K562 (cell line): Measurements from ENCODE around the gene ZKSCAN3. TPM values are rescaled to one million over a fixed set of nuclear protein-coding genes. Genes with fewer than 3 reads are reported as not detected.

ENCODE experiments used
- ATAC-seq: fragments of 200-7000 bp; cut with Tn5 transposase; 3 replicates; pipeline ENCODE4 v1.9.1; 2020; ENCODE audit warnings: moderate library complexity
- BruUV-seq: library from RNA; stranded (reverse); fragments of 400-500 nt; replicated peaks from 2 replicates; lab custom pipeline; 2021; lab: Mats Ljungman, UMichigan
- CTCF ChIA-PET: fragments of 300-600 bp; formaldehyde crosslinking; extraction: SDS; loops from one replicate; lab custom pipeline; 2021; ENCODE audit warnings: low intra/inter-chr PET ratio; lab: Yijun Ruan, JAX
- POLR2A ChIA-PET: fragments of 300-600, 350-650 bp; sonication (Branson Sonifier 250); formaldehyde crosslinking; extraction: SDS; loops from one replicate; lab custom pipeline; 2021; ENCODE audit warnings: antibody characterized with exemption, inconsistent platforms; lab: Yijun Ruan, JAX
- DNase-seq, 4 experiments: peaks; one replicate each; pipeline versions ENCODE4 v3.0.0 to v3.0.0-alpha.2; 2011 to 2018; ENCODE audit warnings: low spot score in 3 of 4, mixed read lengths in 3 of 4; ENCODE audit errors: extremely low read depth in 1 of 4
- FAIRE-seq: peaks from 2 replicates; lab custom pipeline; 2011; peaks lifted over from hg19 to GRCh38; lab: Jason Lieb, UNC
- H2AFZ ChIP-seq: 2 replicates; pipeline ENCODE4 v1.6.0; 2011; ENCODE audit warnings: low read depth, low read length, control low read depth, inconsistent platforms
- H3K27ac ChIP-seq: fragments of 200-600 bp; 3 replicates; pipeline ENCODE4 v1.8.0; 2011; ENCODE audit warnings: low read depth, mild to moderate bottlenecking, control low read depth, inconsistent platforms, low read length, moderate library complexity, mixed read lengths; ENCODE audit errors: extremely low read depth
- H3K27me3 ChIP-seq, 2 experiments: fragments of 300-600 bp in 1 of 2; 2 replicates in 1 of 2; 3 replicates in 1 of 2; pipeline versions ENCODE4 v1.6.0 to v1.8.0; 2011; ENCODE audit warnings: inconsistent platforms in 2 of 2, low read length in 2 of 2, mild to moderate bottlenecking in 1 of 2, mixed read lengths in 1 of 2, moderate library complexity in 1 of 2; ENCODE audit not compliant: control insufficient read depth in 2 of 2, insufficient read depth in 2 of 2
- H3K36me3 ChIP-seq: fragments of 300-600 bp; 3 replicates; pipeline ENCODE4 v1.8.0; 2011; ENCODE audit warnings: mild to moderate bottlenecking, low read length, inconsistent platforms; ENCODE audit not compliant: control insufficient read depth, insufficient read depth
- H3K4me1 ChIP-seq, 2 experiments: fragments of 200-600 bp in 1 of 2; replicated peaks in 1 of 2; 2 replicates in 1 of 2; 3 replicates in 1 of 2; pipeline versions ENCODE4 v1.5.1 to v1.8.0; 2011; ENCODE audit warnings: inconsistent platforms in 2 of 2, low read length in 2 of 2, mild to moderate bottlenecking in 1 of 2, mixed read lengths in 1 of 2, moderate library complexity in 1 of 2; ENCODE audit not compliant: control insufficient read depth in 2 of 2, insufficient read depth in 2 of 2
- H3K4me2 ChIP-seq: 2 replicates; pipeline ENCODE4 v1.6.1; 2011; ENCODE audit warnings: low read length, control low read depth, inconsistent platforms, mixed read lengths; ENCODE audit not compliant: insufficient read depth
- H3K4me3 ChIP-seq: fragments of 200-600 bp; sonication (generic), shearing (Covaris generic); 2 replicates; pipeline ENCODE4 v1.5.1; 2016; ENCODE audit warnings: control low read depth, inconsistent platforms
- H3K79me2 ChIP-seq: fragments of 200-600 bp; 3 replicates; pipeline ENCODE4 v1.8.0; 2011; ENCODE audit warnings: low read length, inconsistent platforms; ENCODE audit not compliant: control insufficient read depth, insufficient read depth
- H3K9ac ChIP-seq, 2 experiments: 2 replicates each; pipeline versions ENCODE4 v1.6.0 to v1.6.1; 2011; ENCODE audit warnings: low read depth in 2 of 2, low read length in 2 of 2, control low read depth in 1 of 2, inconsistent platforms in 1 of 2, mild to moderate bottlenecking in 1 of 2, mixed read lengths in 1 of 2; ENCODE audit not compliant: insufficient read depth in 1 of 2
- H3K9me1 ChIP-seq: one replicate; pipeline ENCODE4 v1.6.0; 2011; ENCODE audit warnings: inconsistent platforms, mild to moderate bottlenecking, low read length, moderate library complexity; ENCODE audit not compliant: control insufficient read depth, insufficient read depth
- H3K9me3 ChIP-seq: replicated peaks from 2 replicates; pipeline ENCODE4 v1.5.1; 2011; ENCODE audit warnings: low read depth, low read length, inconsistent platforms; ENCODE audit not compliant: control insufficient read depth, insufficient read depth
- H4K20me1 ChIP-seq: replicated peaks from 2 replicates; pipeline ENCODE4 v1.6.1; 2011; ENCODE audit warnings: low read length, inconsistent platforms, mixed read lengths; ENCODE audit not compliant: control insufficient read depth, insufficient read depth
- ATF1 ChIP-seq, 2 experiments: fragments of 450-650 bp in 1 of 2; IDR thresholded peaks; 2 replicates each; pipeline ENCODE4 v1.6.1; 2016; ENCODE audit warnings: missing compliant biosample characterization in 1 of 2, missing genetic modification characterization in 1 of 2
- CXXC5 ChIP-seq: fragments of 250-450 bp; sonication (Bioruptor Pico); IDR thresholded peaks from 2 replicates; pipeline ENCODE4 v1.8.0; 2022; ENCODE audit warnings: inconsistent platforms, mild to moderate bottlenecking, moderate library complexity
- MYBL2 ChIP-seq, 2 experiments: fragments of 450-650 bp in 1 of 2; sonication (generic) in 1 of 2; formaldehyde crosslinking in 1 of 2; IDR thresholded peaks; 2 replicates each; pipeline versions ENCODE4 v1.6.1 to v1.8.1; 2017 to 2022; ENCODE audit warnings: borderline replicate concordance in 1 of 2, inconsistent platforms in 1 of 2, low read depth in 1 of 2, mild to moderate bottlenecking in 1 of 2, missing genetic modification reagents in 1 of 2, moderate library complexity in 1 of 2
- RBM15 ChIP-seq: fragments of 200-400 bp; formaldehyde crosslinking; IDR thresholded peaks from 2 replicates; pipeline ENCODE4 v1.6.1; 2018; ENCODE audit warnings: mild to moderate bottlenecking, low read length, moderate library complexity; ENCODE audit not compliant: insufficient read depth
- WGBS: fragments of 100-300 bp; shearing (Covaris generic); methylation state at CpG from one replicate; pipeline ENCODE4 v1.1.6; 2016; ENCODE audit warnings: low coverage, mixed read lengths; ENCODE audit not compliant: insufficient coverage; ENCODE audit errors: missing lambda C conversion rate; 5-methylcytosine and 5-hydroxymethylcytosine counted together
- in situ Hi-C: fragments of 300-500 bp; cut with MboI; formaldehyde crosslinking; loops from 4 replicates; pipeline ENCODE4 v1.15.0; 2018; ENCODE audit warnings: inconsistent platforms, mixed read lengths
- intact Hi-C: fragments of 100-400 bp; cut with micrococcal nuclease; formaldehyde crosslinking; loops from 2 replicates; pipeline ENCODE4 v1.14.2; 2022
- polyA plus RNA-seq, 8 experiments: library from polyadenylated mRNA; depleted of rRNA in 4 of 8; stranded (reverse) in 5 of 8; unstranded in 3 of 8; fragments of >200 nt; fragmentation: Nextera tagmentation in 2 of 8; fragmentation: Illumina TruSeq in 1 of 8; extraction: Ambion mirVana in 2 of 8; extraction: Trizol in 1 of 8; gene quantifications; 2 replicates each; pipeline versions ENCODE4 v1.2.1 to v1.2.3, GENCODE V29; 2011 to 2014; ENCODE audit warnings: inconsistent platforms in 1 of 8, missing spikeins in 1 of 8
- total RNA-seq, 7 experiments: library from RNA; depleted of rRNA in 6 of 7; stranded (reverse); fragments of >200 nt in 6 of 7; fragmentation: Illumina TruSeq in 2 of 7; extraction: Trizol in 2 of 7; gene quantifications; 2 replicates each; pipeline versions ENCODE4 v1.2.1 to v1.2.3, GENCODE V29; 2011 to 2021; ENCODE audit warnings: low replicate concordance in 1 of 7
- TF ChIP-seq, protein P1 (sequence below), 2 experiments: fragments of 450-650 bp; IDR thresholded peaks; 2 replicates each; pipeline ENCODE4 v1.6.1; 2018; ENCODE audit warnings: mild to moderate bottlenecking in 2 of 2, low read depth in 1 of 2; ENCODE audit not compliant: partially characterized antibody in 2 of 2
- TF ChIP-seq, protein P2 (sequence below): fragments of 450-650 bp; IDR thresholded peaks from 2 replicates; pipeline ENCODE4 v1.6.1; 2017; ENCODE audit warnings: antibody characterized with exemption

Gene ZKSCAN3
- total and polyA plus RNA-seq, 9 of the 15 experiments (the other 6 are each of a cell fraction or from before 2014, with no cell fraction given): 3.0 to 12.4 (median 10.2) TPM

- Histone ChIP-seq H3K79me2 (no peaks in the 10 kb centered on the region), H3K4me3 (no peak overlapping the region), H3K36me3 (peaks cover 15% of the 10 kb centered on the region; the same call in 1 of the 3 replicates), H3K9ac (no peak overlapping the region), H3K27ac (no peak overlapping the region), H3K27me3 (no peaks in the 10 kb centered on the region), H3K4me2 (peak overlapping the region; percentile 49), H3K9me3 (no peaks in the 10 kb centered on the region), H2AFZ (peak overlapping the region; percentile 9; the same call in 1 of the 2 replicates), H3K9me1 (no peaks in the 10 kb centered on the region), H3K4me1 (peaks cover 3 to 14% of the 10 kb centered on the region in 2 experiments; a peak in 3 of 5 replicates), H4K20me1 (no peaks in the 10 kb centered on the region)
- FAIRE-seq: no peak
- POLR2A ChIA-PET: interaction anchor here (0.5 to 2.4 kb wide), 12 partner anchors 9 to 562 kb away, joined by 3 to 12 read pairs (median 4); partner anchors contain the start of gene ZSCAN31
- intact Hi-C loops: no loop called here
- peak in 2 of 4 experiments; percentile 34 to 58 for DNase-seq
- CTCF ChIA-PET: no interaction called here
- BruUV-seq: no TSS peak
- WGBS: 34% methylated on average over 9 of the region's 9 CpGs
- in situ Hi-C loops: no loop called here
- peak; percentile 71 for ATAC-seq
- no peak for TF ChIP-seq ATF1 (CRISPR knock-in tag; IDR thresholded peaks at IDR 0.05)
- peak; percentile 28; the same call in 1 of the 2 replicates for TF ChIP-seq ATF1 (tag; IDR thresholded peaks at IDR 0.05)
- no peak for TF ChIP-seq MYBL2 (IDR thresholded peaks at IDR 0.05; ENCODE audit: low read depth)
- no peak for TF ChIP-seq MYBL2 (CRISPR knock-in tag; IDR thresholded peaks at IDR 0.05; ENCODE audit: borderline replicate concordance)
- TF ChIP-seq CXXC5 (CRISPR knock-in tag): peak; percentile 42
- TF ChIP-seq, protein P1, sequence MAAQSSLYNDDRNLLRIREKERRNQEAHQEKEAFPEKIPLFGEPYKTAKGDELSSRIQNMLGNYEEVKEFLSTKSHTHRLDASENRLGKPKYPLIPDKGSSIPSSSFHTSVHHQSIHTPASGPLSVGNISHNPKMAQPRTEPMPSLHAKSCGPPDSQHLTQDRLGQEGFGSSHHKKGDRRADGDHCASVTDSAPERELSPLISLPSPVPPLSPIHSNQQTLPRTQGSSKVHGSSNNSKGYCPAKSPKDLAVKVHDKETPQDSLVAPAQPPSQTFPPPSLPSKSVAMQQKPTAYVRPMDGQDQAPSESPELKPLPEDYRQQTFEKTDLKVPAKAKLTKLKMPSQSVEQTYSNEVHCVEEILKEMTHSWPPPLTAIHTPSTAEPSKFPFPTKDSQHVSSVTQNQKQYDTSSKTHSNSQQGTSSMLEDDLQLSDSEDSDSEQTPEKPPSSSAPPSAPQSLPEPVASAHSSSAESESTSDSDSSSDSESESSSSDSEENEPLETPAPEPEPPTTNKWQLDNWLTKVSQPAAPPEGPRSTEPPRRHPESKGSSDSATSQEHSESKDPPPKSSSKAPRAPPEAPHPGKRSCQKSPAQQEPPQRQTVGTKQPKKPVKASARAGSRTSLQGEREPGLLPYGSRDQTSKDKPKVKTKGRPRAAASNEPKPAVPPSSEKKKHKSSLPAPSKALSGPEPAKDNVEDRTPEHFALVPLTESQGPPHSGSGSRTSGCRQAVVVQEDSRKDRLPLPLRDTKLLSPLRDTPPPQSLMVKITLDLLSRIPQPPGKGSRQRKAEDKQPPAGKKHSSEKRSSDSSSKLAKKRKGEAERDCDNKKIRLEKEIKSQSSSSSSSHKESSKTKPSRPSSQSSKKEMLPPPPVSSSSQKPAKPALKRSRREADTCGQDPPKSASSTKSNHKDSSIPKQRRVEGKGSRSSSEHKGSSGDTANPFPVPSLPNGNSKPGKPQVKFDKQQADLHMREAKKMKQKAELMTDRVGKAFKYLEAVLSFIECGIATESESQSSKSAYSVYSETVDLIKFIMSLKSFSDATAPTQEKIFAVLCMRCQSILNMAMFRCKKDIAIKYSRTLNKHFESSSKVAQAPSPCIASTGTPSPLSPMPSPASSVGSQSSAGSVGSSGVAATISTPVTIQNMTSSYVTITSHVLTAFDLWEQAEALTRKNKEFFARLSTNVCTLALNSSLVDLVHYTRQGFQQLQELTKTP (IDR thresholded peaks at IDR 0.05; ENCODE audit: low read depth in 1 of 2, partially characterized antibody in 2 of 2): peak in 1 of 2 experiments; percentile 24
- no peak for TF ChIP-seq RBM15
- TF ChIP-seq, protein P2, sequence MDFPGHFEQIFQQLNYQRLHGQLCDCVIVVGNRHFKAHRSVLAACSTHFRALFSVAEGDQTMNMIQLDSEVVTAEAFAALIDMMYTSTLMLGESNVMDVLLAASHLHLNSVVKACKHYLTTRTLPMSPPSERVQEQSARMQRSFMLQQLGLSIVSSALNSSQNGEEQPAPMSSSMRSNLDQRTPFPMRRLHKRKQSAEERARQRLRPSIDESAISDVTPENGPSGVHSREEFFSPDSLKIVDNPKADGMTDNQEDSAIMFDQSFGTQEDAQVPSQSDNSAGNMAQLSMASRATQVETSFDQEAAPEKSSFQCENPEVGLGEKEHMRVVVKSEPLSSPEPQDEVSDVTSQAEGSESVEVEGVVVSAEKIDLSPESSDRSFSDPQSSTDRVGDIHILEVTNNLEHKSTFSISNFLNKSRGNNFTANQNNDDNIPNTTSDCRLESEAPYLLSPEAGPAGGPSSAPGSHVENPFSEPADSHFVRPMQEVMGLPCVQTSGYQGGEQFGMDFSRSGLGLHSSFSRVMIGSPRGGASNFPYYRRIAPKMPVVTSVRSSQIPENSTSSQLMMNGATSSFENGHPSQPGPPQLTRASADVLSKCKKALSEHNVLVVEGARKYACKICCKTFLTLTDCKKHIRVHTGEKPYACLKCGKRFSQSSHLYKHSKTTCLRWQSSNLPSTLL: no peak
Observed at GRCh38 chr6:28371706-28372451, 22.1 kb downstream of the ZKSCAN3 start.
